Pancreas (tissue), 10 donors: ENCODE results near the gene TCF7L1. TPM values are rescaled to one million over a fixed set of nuclear protein-coding genes. Genes with fewer than 3 reads are reported as not detected.

Experiments
- ATAC-seq, 4 donors: fragments of 200-7000 bp; cut with Tn5 transposase; one replicate each; pipeline versions ENCODE4 v1.8.0 to v1.9.1; 2020; ENCODE audit warnings: mild to moderate bottlenecking in 4 of 4, moderate library complexity in 4 of 4
- DNase-seq, 6 donors: peaks; one replicate each; pipeline ENCODE4 v3.0.0-alpha.2; 2020
- FAIRE-seq: peaks from 2 replicates; lab custom pipeline; 2012; peaks lifted over from hg19 to GRCh38; lab: Jason Lieb, UNC
- H3K27ac ChIP-seq, 4 donors: fragments of 200-600 bp; sonication (generic); 1 replicate in 3 of 4; 2 replicates in 1 of 4; pipeline versions ENCODE4 v1.5.0 to v1.8.0; 2020
- H3K27me3 ChIP-seq, 4 donors: fragments of 200-600 bp; one replicate each; pipeline ENCODE4 v1.8.0; 2021
- H3K36me3 ChIP-seq, 3 donors: fragments of 200-600 bp; sonication (generic) in 1 of 3; one replicate each; pipeline versions ENCODE4 v1.5.0 to v1.8.0; 2020 to 2021
- H3K4me1 ChIP-seq, 3 donors: fragments of 200-600 bp; one replicate each; pipeline ENCODE4 v1.8.0; 2021
- H3K4me3 ChIP-seq, 4 donors: fragments of 200-600 bp; sonication (generic) in 2 of 4; one replicate each; pipeline versions ENCODE4 v1.5.0 to v1.8.0; 2020 to 2021
- H3K9me3 ChIP-seq, 4 donors: fragments of 200-600 bp; one replicate each; pipeline ENCODE4 v1.8.0; 2021
- CTCF ChIP-seq, 4 donors: fragments of 200-600 bp; sonication (generic) in 3 of 4; IDR thresholded peaks; one replicate each; pipeline versions ENCODE4 v1.5.0 to v1.8.0; 2021; ENCODE audit warnings: antibody characterized with exemption in 4 of 4
- WGBS, 2 donors: extraction: QIAGEN DNeasy Blood & Tissue Kit; methylation state at CpG; one replicate each; pipeline ENCODE4 v1.1.7; 2013; 5-methylcytosine and 5-hydroxymethylcytosine counted together
- intact Hi-C, 3 donors: fragments of 100-400 bp; cut with DNase I; formaldehyde crosslinking; loops; one replicate each; pipeline versions ENCODE4 v1.11.1 to v1.14.2; 2022
- polyA plus RNA-seq, 2 donors: library from polyadenylated mRNA; stranded (reverse); fragments of 200-250 nt; gene quantifications; one replicate each; pipeline ENCODE4 v1.2.3, GENCODE V29; 2013
- total RNA-seq, 6 donors: library from RNA; stranded (reverse); fragmentation: NEBNext Ultra II Directional in 4 of 6; extraction: Animal tissue kit (Norgen Biotek cat#: 25700) in 4 of 6; gene quantifications; one replicate each; pipeline versions ENCODE4 v1.2.1 to v1.2.4, GENCODE V29; 2021 to 2023
- donor health status: healthy with polysubstance abuse.
- donor health status: DM: no; HTN: no; CAD: no; lungs with moderate emphysema.
- donor health status: DM: no; HTN: no; CAD: no.
- donor health status: control.
- donor health status: control.
- donor health status: Bipolar disorder and iron deficiency.
- donor health status: DM: yes; HTN: yes; CAD: no.
- donor health status: DM: no; HTN: no; CAD: no.
- donor health status: DM: no; HTN: no; CAD: no.
- donor health status: DM: yes; HTN: yes; CAD: no.

The TCF7L1 gene
- total and polyA plus RNA-seq, 8 donors = 1.1 to 4.0 (median 1.8) TPM

DNA sequence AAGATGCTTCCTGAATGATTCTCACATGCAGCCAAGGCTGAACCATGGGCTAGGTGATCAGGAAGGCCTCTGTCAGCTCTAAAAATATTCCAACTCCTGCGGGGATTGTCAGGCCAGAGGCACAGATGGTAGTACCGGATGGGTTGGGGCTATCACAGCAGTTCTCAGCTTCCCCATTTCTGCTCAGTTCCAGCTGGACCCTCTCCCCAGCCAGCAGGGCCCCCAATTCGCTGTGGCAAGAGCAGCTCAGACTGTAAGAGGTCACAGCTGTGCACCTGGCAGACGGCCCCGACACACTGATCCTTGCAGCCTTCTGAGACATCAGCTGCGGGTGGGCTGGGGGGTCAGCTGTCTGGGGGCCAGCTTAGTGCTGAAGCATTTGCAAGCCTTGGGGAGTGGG is 43.6 kb upstream of the TCF7L1 start:
- FAIRE-seq = no peak
- H3K4me1 ChIP-seq = no peaks in the 10 kb centered on the region
- intact Hi-C loops = no loop called here
- 62 to 65% methylated on average over 6 of the region's 6 CpGs for WGBS, 2 donors
- H3K9me3 ChIP-seq = no peaks in the 10 kb centered on the region
- no peak for DNase-seq
- H3K4me3 ChIP-seq = no peak overlapping the region
- no peak overlapping the region for H3K27ac ChIP-seq
- no peaks in the 10 kb centered on the region for H3K36me3 ChIP-seq
- ATAC-seq = no peak
- H3K27me3 ChIP-seq = no peaks in the 10 kb centered on the region
- TF ChIP-seq CTCF (IDR thresholded peaks at IDR 0.05) = no peak

DNA sequence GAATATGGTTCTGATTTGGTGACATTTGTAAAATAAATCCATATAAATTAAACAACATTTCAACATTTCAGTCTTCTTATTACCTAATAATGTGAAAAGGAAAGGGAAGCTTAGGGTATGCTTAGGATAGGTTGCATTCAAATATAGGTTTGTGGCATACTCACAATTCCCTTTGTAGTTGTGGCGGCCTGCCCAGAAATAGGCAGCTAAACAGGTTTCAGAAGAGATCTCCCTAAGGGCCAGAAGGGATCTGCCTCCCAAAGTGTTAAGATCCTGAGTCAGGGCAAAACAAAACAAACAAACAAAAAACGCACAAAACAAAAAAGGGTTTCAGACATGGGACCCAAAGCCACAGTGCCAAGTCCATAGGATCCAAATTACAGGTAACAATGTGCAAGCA is 41.4 kb upstream of the TCF7L1 start:
- Histone ChIP-seq H3K36me3 (no peaks in the 10 kb centered on the region), H3K4me1 (no peaks in the 10 kb centered on the region), H3K4me3 (no peak overlapping the region), H3K27ac (no peak overlapping the region), H3K27me3 (no peaks in the 10 kb centered on the region), H3K9me3 (no peaks in the 10 kb centered on the region)
- no peak for DNase-seq
- WGBS, 2 donors = 72 to 79% methylated on average over 2 of the region's 2 CpGs
- no peak for ATAC-seq
- intact Hi-C loops = no loop called here
- FAIRE-seq = no peak
- no peak for TF ChIP-seq CTCF (IDR thresholded peaks at IDR 0.05)

DNA sequence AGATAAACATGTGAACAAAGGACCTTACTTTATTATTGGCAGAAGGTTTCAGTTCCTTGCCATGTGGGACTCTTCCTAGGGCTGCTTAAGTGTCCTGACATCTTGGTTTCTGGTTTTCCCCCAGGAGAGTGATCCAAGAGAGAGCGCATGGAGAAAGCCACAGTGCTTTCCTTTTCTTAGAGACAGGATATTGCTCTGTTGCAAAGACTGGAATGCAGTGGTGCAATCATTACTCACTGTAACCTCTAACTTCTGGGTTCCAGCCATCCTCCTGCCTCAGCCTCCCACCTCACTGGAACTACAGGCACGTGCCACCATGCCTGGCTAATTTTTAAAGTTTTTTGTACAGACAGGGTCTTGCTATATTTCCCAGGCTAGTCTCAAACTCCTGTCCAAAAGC is 38.1 kb upstream of the TCF7L1 start:
- intact Hi-C loops = no loop called here
- FAIRE-seq = no peak

GRCh38 chr2:85096616-85097015 is 36.6 kb upstream of the TCF7L1 start:
- Histone ChIP-seq H3K9me3 (no peaks in the 10 kb centered on the region), H3K36me3 (no peaks in the 10 kb centered on the region), H3K27ac (no peak overlapping the region), H3K27me3 (no peaks in the 10 kb centered on the region), H3K4me3 (no peak overlapping the region), H3K4me1 (no peaks in the 10 kb centered on the region)
- 81 to 85% methylated on average over 6 of the region's 6 CpGs for WGBS, 2 donors
- FAIRE-seq (no peak), DNase-seq (no peak), ATAC-seq (no peak)
- no peak for TF ChIP-seq CTCF (IDR thresholded peaks at IDR 0.05)
- intact Hi-C loops = no loop called here

More for the DNA sequence above, 38.1 kb upstream of the TCF7L1 start:
- no peaks in the 10 kb centered on the region for H3K27me3 ChIP-seq
- H3K4me1 ChIP-seq = no peaks in the 10 kb centered on the region
- H3K4me3 ChIP-seq = no peak overlapping the region
- H3K9me3 ChIP-seq = no peaks in the 10 kb centered on the region
- no peaks in the 10 kb centered on the region for H3K36me3 ChIP-seq
- no peak overlapping the region for H3K27ac ChIP-seq
- DNase-seq = no peak
- 70 to 74% methylated on average over 2 of the region's 2 CpGs for WGBS, 2 donors
- ATAC-seq = no peak
- no peak for TF ChIP-seq CTCF (IDR thresholded peaks at IDR 0.05)

- TF ChIP-seq CTCF (IDR thresholded peaks at IDR 0.05) = no peak
- H3K36me3 ChIP-seq = no peaks in the 10 kb centered on the region
- FAIRE-seq (no peak), ATAC-seq (no peak), DNase-seq (no peak)
- no peak overlapping the region for H3K27ac ChIP-seq
- no peaks in the 10 kb centered on the region for H3K27me3 ChIP-seq
- WGBS, 2 donors = 90 to 92% methylated on average over 1 of the region's 1 CpG
- H3K9me3 ChIP-seq = no peaks in the 10 kb centered on the region
- no peaks in the 10 kb centered on the region for H3K4me1 ChIP-seq
- intact Hi-C loops = no loop called here
- H3K4me3 ChIP-seq = no peak overlapping the region
These were observed 29.0 kb upstream of the TCF7L1 start for GRCh38 chr2:85104228-85104627.
